GM19463 (cell line): ENCODE measurements around the gene GSKIP.

Experiments
- ATAC-seq: cut with Tn5 transposase; IDR thresholded peaks from one replicate; pipeline ENCODE4 v1.9.1; 2021; ENCODE audit warnings: mild to moderate bottlenecking, moderate library complexity; ENCODE audit not compliant: unreplicated experiment

GSKIP gene

DNA sequence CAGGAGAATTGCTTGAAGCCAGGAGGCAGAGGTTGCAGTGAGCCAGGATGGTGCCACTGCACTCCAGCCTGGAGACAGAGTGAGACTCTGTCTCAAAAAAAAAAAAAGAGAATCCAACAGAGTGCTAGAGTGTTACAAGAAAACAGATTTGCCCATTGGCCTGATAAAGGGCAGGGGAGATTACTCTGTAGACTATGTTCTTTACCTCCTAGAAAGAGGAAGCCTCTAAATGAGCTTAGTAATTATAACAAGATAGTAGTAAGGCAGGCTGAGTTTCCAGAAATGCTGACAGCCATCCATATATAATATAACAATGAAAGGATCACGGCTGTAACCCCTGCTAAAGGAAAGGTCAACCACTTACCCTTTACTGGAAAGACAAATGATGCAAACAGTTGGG is 53.0 kb downstream of the GSKIP start:
- no peak for ATAC-seq

DNA sequence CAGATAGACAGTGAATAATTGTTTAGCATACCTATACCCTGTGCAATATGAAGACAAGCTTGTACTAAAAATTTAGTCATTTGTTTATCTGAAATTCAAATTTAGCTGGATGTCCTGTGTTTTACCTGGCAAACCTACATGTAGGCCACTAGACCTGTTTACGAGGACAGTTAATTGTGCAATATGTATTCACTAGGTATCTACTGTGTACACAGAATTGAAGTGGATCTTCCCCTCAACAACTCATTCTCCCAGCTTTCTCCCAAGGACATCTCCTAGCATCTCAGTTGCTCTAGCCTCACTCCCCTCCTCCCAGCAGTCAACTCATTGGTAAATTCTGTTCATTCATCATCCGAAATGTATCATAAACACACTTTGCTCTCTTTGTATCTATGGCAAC is 53.9 kb downstream of the GSKIP start:
- no peak for ATAC-seq

DNA sequence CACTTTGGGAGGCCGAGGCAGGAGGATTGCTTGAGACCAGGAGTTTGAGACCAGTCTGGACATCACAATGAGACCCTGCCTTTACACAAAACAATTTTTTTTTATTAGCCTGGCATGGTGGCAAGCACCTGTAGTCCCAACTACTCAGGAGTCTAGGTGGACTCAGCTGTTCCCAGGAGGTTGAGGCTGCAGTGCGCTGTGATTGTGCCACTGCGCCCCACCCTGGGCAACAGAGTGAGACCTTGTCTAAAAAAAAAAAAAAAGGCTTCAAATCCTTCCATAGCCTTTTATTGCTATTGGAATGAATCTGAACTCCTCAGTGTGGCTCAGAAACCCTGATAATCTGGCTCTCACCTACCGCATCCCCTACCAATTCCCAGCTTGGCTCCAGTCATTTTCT is 54.7 kb downstream of the GSKIP start:
- no peak for ATAC-seq

DNA sequence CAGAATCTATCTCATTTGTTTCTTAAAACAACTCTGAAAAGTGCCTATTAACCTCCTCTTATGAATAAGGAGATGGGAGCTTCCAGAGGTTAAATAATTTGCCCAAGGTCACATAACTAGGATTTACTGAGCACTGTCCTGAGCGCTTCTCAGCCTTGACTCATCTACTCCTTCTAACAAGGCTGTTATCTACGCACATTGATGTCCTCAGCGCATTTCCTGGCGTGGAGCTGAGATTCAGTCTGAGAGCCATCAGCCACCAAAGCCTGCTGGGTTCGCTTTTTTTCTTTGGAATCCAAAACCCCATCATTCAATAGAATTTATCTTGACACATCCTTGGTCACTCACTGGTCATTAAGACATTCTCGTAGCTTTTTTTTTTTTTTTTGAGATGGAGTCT is 57.9 kb downstream of the GSKIP start:
- no peak for ATAC-seq

DNA sequence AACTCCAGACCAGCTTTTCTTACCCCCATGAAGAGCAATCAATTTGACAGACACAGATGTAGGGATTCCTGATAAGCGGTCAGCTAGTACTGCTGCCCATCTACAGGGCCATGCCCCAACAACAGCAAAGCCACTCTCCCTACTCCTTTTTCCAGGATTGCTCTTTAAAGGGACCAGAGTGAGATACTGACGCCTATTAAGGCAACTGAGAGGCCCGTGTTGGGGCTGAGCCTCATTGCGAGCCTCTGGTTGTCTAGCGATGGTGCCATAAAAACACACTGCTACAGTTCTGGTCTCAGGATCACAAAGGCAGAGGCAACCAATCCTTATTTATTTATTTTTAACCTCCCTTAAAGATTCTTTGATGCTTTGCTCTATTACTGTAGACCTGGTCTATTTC is 59.7 kb downstream of the GSKIP start:
- no peak for ATAC-seq

DNA sequence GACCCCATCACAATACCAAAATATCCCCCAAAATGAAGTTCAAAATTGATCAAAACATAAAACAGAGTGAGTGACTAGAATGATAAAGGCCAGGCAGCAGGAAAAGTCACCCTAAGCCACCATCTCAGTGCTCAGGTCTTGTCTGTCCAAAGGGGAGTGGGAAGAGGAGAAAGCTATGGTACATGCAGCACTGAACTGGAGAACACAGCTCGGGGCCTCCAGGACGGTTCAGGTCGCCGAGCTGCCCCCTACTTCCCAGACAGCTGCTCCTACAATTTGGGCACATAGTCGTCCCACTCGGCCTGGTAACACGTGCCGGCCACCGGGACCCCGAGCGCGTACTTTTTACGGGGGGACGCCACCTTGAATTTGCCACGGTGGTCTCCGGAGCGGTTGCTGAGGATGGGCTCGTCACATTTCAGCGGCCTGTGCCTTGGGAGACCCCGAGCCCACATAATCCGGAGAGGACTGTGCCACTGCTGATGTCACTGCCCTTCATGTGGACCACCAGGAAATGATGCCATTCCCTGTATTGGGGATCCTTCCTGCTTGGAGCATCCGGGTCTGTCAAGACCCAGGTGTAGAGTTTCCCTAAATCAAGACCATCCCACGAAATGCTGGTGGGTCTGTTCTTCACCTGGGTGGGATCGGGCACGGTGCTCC is 60.3 kb downstream of the GSKIP start:
- no peak for ATAC-seq

DNA sequence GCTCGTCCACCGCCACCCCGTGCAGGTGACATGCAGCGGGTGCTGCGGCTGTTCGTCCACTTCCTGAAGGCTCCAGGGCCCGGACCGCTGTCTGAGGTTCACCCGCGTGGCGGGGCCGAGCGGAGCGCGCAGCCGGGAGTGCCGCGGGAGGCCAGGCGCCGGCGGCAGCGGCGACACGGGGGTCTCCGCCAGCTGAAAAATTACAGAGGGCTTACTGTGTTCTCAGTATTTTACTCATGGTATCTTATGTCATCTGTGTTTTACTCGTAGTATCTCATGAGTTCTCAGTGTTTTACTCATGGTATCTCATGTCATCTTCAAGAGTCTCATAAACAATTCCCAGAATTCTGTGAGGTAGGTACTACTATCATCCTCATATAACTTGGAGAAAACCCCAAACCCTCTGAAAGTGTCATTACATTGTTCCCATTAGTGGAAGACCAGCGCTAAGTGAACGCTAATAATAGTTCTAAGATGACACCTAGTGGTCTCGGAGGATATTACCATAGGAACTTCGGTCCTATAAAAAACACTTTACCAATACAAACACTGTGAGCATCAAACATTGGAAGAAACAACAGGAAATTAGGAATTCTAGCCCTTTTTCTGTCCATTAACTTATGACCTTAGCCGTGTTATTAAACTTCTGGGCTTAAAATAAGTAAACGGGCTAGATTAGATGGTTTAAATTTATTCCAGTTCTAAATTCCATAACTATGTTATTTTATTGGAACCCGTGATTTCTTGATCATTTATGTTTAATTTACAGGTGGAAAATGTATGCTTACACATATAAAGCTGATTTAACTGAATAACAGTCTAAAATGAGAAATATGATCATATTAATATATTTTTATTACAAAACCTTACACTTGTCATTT is 61.0 kb downstream of the GSKIP start:
- ATAC-seq = peak; percentile 73

DNA sequence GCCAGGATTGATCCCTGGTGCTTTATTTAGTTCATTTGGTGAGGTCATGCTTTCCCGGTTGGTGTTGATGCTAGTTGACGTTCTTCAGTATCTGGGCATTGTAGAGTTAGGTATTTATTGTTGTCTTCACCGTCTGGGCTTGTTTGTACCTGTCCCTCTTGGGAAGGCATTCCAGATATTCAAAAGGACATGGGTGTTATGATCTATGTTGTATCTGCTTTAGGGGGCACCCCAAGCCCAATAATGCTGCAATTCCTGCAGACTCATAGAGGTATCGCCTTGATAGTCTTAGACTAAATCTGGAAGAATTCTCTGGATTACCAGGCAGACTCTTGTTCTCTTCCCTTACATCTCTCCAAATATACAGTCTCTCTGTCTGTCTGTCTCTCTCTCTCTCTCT is 70.7 kb downstream of the GSKIP start:
- ATAC-seq = no peak
